GM12878 (cell line): ENCODE measurements around the gene SKAP1. TPM values are rescaled to one million over a fixed set of nuclear protein-coding genes. Genes with fewer than 3 reads are reported as not detected.

Source experiments
- ATAC-seq: fragments of 200-7000 bp; cut with Tn5 transposase; 3 replicates; pipeline ENCODE4 v1.9.1; 2020; ENCODE audit warnings: mild to moderate bottlenecking, moderate library complexity
- BruUV-seq: library from RNA; stranded (reverse); fragments of 400-500 nt; replicated peaks from 2 replicates; lab custom pipeline; 2021; lab: Mats Ljungman, UMichigan
- CTCF ChIA-PET: fragments of 300-600 bp; sonication (Branson Sonifier 250); formaldehyde crosslinking; extraction: SDS; loops from one replicate; lab custom pipeline; 2021; ENCODE audit warnings: inconsistent platforms; lab: Yijun Ruan, JAX
- POLR2A ChIA-PET: fragments of 350-600 bp; formaldehyde crosslinking; extraction: SDS; loops from one replicate; lab custom pipeline; 2021; ENCODE audit warnings: inconsistent platforms; lab: Charles Lee
- RAD21 ChIA-PET: fragments of 300-600 bp; sonication (Branson Sonifier 250); formaldehyde crosslinking; loops from one replicate; lab custom pipeline; 2023; ENCODE audit warnings: antibody characterized with exemption; ENCODE audit not compliant: unreplicated experiment; lab: Charles Lee
- SMC1A ChIA-PET: fragments of 300-600 bp; sonication (Branson Sonifier 250); formaldehyde crosslinking; loops from one replicate; lab custom pipeline; 2023; ENCODE audit not compliant: unreplicated experiment, uncharacterized antibody; lab: Charles Lee
- DNase-seq: peaks from one replicate; pipeline ENCODE4 v3.0.0-alpha.2; 2011; ENCODE audit warnings: low read depth, low spot score
- FAIRE-seq: peaks from 3 replicates; lab custom pipeline; 2011; peaks lifted over from hg19 to GRCh38; lab: Jason Lieb, UNC
- H2AFZ ChIP-seq: 2 replicates; pipeline ENCODE4 v1.6.0; 2011; ENCODE audit warnings: low read depth, low read length, control low read depth; ENCODE audit not compliant: control insufficient read depth
- H3K27ac ChIP-seq: 2 replicates; pipeline ENCODE4 v1.5.1; 2011; ENCODE audit warnings: control low read depth; ENCODE audit not compliant: control insufficient read depth, insufficient read depth
- H3K27me3 ChIP-seq, 2 experiments: replicated peaks in 1 of 2; 2 replicates each; pipeline versions ENCODE4 v1.6.0 to v1.6.1; 2011; ENCODE audit warnings: low read length in 1 of 2; ENCODE audit not compliant: control insufficient read depth in 2 of 2, insufficient read depth in 2 of 2
- H3K36me3 ChIP-seq, 2 experiments: 2 replicates each; pipeline ENCODE4 v1.5.1; 2011; ENCODE audit warnings: low read length in 1 of 2; ENCODE audit not compliant: control insufficient read depth in 2 of 2, insufficient read depth in 2 of 2
- H3K4me1 ChIP-seq: 2 replicates; pipeline ENCODE4 v1.6.1; 2011; ENCODE audit warnings: mild to moderate bottlenecking, low read length, moderate library complexity, mixed read lengths; ENCODE audit not compliant: control insufficient read depth, insufficient read depth
- H3K4me2 ChIP-seq: 2 replicates; pipeline ENCODE4 v1.6.0; 2011; ENCODE audit warnings: control low read depth; ENCODE audit not compliant: control insufficient read depth, insufficient read depth
- H3K4me3 ChIP-seq: fragments of 200-600 bp; sonication (generic); 2 replicates; pipeline ENCODE4 v1.5.1; 2016
- H3K79me2 ChIP-seq: 2 replicates; pipeline ENCODE4 v1.6.0; 2011; ENCODE audit warnings: low read length; ENCODE audit not compliant: control insufficient read depth, insufficient read depth
- H3K9ac ChIP-seq: 2 replicates; pipeline ENCODE4 v1.8.0; 2011; ENCODE audit warnings: low read length, control low read depth, mixed read lengths; ENCODE audit not compliant: control insufficient read depth, insufficient read depth
- H3K9me3 ChIP-seq: replicated peaks from 3 replicates; pipeline ENCODE4 v1.5.1; 2011; ENCODE audit warnings: mild to moderate bottlenecking, low read length; ENCODE audit not compliant: control insufficient read depth, insufficient read depth
- H4K20me1 ChIP-seq: 2 replicates; pipeline ENCODE4 v1.6.0; 2011; ENCODE audit not compliant: control insufficient read depth, insufficient read depth
- CREM ChIP-seq: IDR thresholded peaks from 2 replicates; pipeline ENCODE4 v1.6.1; 2014; ENCODE audit warnings: antibody characterized with exemption, low read depth
- GATAD2B ChIP-seq: fragments of 450-650 bp; conservative IDR thresholded peaks from 2 replicates; pipeline ENCODE4 v1.6.1; 2017; ENCODE audit warnings: low read depth, mild to moderate bottlenecking, moderate library complexity
- IKZF2 ChIP-seq, 2 experiments: fragments of 450-650 bp; IDR thresholded peaks; 2 replicates each; pipeline ENCODE4 v1.6.1; 2017; ENCODE audit warnings: mild to moderate bottlenecking in 2 of 2, moderate library complexity in 2 of 2
- NFIC ChIP-seq: IDR thresholded peaks from 2 replicates; pipeline ENCODE4 v1.6.1; 2012; ENCODE audit warnings: low read depth, mild to moderate bottlenecking, inconsistent platforms, low read length, moderate library complexity
- NFYA ChIP-seq: IDR thresholded peaks from 2 replicates; pipeline ENCODE4 v1.6.1; 2011; ENCODE audit warnings: low read depth, mild to moderate bottlenecking, low read length, improper control_type of control experiment, borderline replicate concordance
- PAX8 ChIP-seq: fragments of 450-650 bp; IDR thresholded peaks from 2 replicates; pipeline ENCODE4 v1.6.1; 2017; ENCODE audit warnings: mild to moderate bottlenecking, moderate library complexity
- PML ChIP-seq: IDR thresholded peaks from 2 replicates; pipeline ENCODE4 v1.6.1; 2012; ENCODE audit warnings: low read length, inconsistent platforms
- RFX5 ChIP-seq: IDR thresholded peaks from 2 replicates; pipeline ENCODE4 v1.6.1; 2011; ENCODE audit warnings: low read depth, low read length, improper control_type of control experiment
- TBL1XR1 ChIP-seq: IDR thresholded peaks from 2 replicates; pipeline ENCODE4 v1.6.1; 2012; ENCODE audit warnings: low read depth, low read length, improper control_type of control experiment
- WGBS: methylation state at CpG from one replicate; pipeline ENCODE4 v1.1.6; 2016; ENCODE audit warnings: low lambda C conversion rate; ENCODE audit not compliant: insufficient replicate concordance, insufficient coverage; ENCODE audit errors: missing lambda C conversion rate; 5-methylcytosine and 5-hydroxymethylcytosine counted together
- in situ Hi-C: fragments of 300-500 bp; cut with MboI; formaldehyde crosslinking; loops from 9 replicates; pipeline ENCODE4 v1.14.3; 2018; ENCODE audit warnings: mixed read lengths
- intact Hi-C: fragments of 100-400 bp; cut with micrococcal nuclease; formaldehyde crosslinking; loops from one replicate; pipeline ENCODE4 v1.14.2; 2022; ENCODE audit not compliant: unreplicated experiment
- polyA plus RNA-seq, 11 experiments: library from polyadenylated mRNA; depleted of rRNA in 4 of 11; unstranded in 6 of 11; stranded (reverse) in 5 of 11; fragments of >200 nt; fragmentation: Nextera tagmentation in 4 of 11; fragmentation: Illumina TruSeq in 1 of 11; extraction: Ambion mirVana in 4 of 11; extraction: Trizol in 1 of 11; gene quantifications; 1 replicate in 1 of 11; 2 replicates in 10 of 11; pipeline versions ENCODE4 v1.2.1 to v1.2.3, GENCODE V29; 2011 to 2016; ENCODE audit warnings: inconsistent platforms in 2 of 11, missing spikeins in 2 of 11, low read depth in 1 of 11
- total RNA-seq, 4 experiments: library from RNA; depleted of rRNA in 3 of 4; stranded (reverse); fragments of >200 nt in 3 of 4; fragmentation: Illumina TruSeq in 1 of 4; extraction: Trizol in 1 of 4; gene quantifications; 2 replicates each; pipeline versions ENCODE4 v1.2.1 to v1.2.3, GENCODE V29; 2013 to 2021
- TF ChIP-seq, protein P1 (sequence below): IDR thresholded peaks from 2 replicates; pipeline ENCODE4 v1.6.1; 2012; ENCODE audit warnings: low read depth, low read length, improper control_type of control experiment

The SKAP1 gene
- total and polyA plus RNA-seq, 10 of the 15 experiments (the other 5 are each of a cell fraction or from before 2014, with no cell fraction given): 17.1 to 97.6 (median 35.9) TPM

GRCh38 chr17:48176471-48176855, 253.6 kb downstream of the SKAP1 start:
- Histone ChIP-seq H3K27ac (no peak overlapping the region), H3K79me2 (no peaks in the 10 kb centered on the region), H4K20me1 (no peaks in the 10 kb centered on the region), H3K36me3 (peaks cover 2 to 15% of the 10 kb centered on the region in 2 experiments; a peak in 3 of 4 replicates), H3K9me3 (no peaks in the 10 kb centered on the region), H3K27me3 (no peaks in the 10 kb centered on the region), H3K4me1 (peaks cover 6% of the 10 kb centered on the region), H3K9ac (no peak overlapping the region), H3K4me2 (no peak overlapping the region), H3K4me3 (no peak overlapping the region), H2AFZ (no peak overlapping the region)
- ATAC-seq (no peak), DNase-seq (no peak), FAIRE-seq (no peak)
- 66% methylated on average over 3 of the region's 3 CpGs for WGBS
- TF ChIP-seq, protein P1, sequence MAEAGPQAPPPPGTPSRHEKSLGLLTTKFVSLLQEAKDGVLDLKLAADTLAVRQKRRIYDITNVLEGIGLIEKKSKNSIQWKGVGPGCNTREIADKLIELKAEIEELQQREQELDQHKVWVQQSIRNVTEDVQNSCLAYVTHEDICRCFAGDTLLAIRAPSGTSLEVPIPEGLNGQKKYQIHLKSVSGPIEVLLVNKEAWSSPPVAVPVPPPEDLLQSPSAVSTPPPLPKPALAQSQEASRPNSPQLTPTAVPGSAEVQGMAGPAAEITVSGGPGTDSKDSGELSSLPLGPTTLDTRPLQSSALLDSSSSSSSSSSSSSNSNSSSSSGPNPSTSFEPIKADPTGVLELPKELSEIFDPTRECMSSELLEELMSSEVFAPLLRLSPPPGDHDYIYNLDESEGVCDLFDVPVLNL: no peak
- TF ChIP-seq CREM: no peak
- no peak for TF ChIP-seq GATAD2B
- TF ChIP-seq PAX8: no peak
- TF ChIP-seq NFIC: no peak
- TF ChIP-seq NFYA: no peak
- no peak for TF ChIP-seq IKZF2 (IDR thresholded peaks at IDR 0.05)
- no peak for TF ChIP-seq RFX5
- no peak for TF ChIP-seq PML
- TF ChIP-seq TBL1XR1: no peak
- RAD21 ChIA-PET: no interaction called here
- intact Hi-C loops: no loop called here
- POLR2A ChIA-PET: no interaction called here
- CTCF ChIA-PET: no interaction called here
- BruUV-seq: no TSS peak
- in situ Hi-C loops: no loop called here
- SMC1A ChIA-PET: interaction anchor here (2.7 kb wide), 1 partner anchor 11 kb away, joined by 11 read pairs; no protein-coding TSS in a partner anchor
